NAMALWA (cell line): ENCODE measurements around the gene NBEA.

Experiments
- DNase-seq: peaks from one replicate; pipeline ENCODE4 v3.0.0-alpha.2; 2015; ENCODE audit warnings: low spot score

Gene NBEA

GRCh38 chr13:35165205-35165604 lies 223.1 kb downstream of the NBEA start:
- DNase-seq = no peak

DNA sequence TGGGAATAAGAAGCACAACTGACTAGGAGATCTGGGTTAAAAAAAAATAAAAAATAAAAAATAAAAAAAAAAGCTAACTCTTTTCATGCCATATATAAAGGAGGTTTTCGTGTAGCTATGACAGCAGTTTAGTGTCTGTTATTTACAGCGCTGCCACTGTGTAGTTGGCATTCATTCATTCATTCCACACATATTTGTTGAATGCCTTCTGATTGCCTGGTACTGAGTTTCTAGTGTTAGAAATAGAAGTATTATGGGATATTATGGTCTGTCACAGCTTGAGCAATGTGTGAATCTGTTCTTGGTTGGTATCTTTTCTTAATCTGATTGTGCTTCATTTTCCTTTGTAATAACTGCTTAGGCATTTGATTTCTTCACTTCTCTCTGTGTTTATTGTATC lies 237.4 kb downstream of the NBEA start:
- no peak for DNase-seq

DNA sequence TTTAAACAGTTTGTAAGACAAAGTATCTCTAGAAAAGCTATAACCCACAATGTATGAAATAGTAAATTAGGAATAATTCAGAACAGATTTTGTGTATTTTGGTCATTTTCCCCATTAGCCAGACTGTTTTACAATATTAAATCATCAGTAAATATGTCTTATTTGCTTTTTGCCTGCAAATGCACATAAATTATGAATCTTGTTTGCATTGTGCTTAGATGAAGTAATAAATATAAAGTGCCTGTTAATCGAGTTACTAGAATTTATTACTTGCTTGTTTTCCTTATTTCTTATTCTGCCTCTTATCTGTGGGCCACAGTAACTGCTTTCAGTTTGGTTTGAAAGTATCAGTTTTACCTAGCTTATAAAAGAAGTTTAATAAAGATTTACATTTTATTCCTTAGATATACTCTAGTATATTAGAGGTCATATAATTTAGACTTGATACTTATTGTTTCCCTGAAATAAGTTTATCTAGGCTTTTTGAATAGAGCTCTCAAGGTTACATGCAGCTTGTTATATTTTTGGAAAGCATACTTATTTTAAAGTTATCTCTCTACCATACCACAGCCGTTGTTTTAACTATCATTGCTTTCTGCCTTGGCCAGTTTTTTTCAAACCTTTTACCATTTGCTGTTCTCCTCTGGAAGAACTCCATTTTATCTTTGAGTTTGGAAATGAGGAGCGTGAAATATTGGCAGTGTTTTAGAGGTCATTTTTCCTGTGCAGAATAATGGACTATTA lies 238.0 kb downstream of the NBEA start:
- DNase-seq = no peak

DNA sequence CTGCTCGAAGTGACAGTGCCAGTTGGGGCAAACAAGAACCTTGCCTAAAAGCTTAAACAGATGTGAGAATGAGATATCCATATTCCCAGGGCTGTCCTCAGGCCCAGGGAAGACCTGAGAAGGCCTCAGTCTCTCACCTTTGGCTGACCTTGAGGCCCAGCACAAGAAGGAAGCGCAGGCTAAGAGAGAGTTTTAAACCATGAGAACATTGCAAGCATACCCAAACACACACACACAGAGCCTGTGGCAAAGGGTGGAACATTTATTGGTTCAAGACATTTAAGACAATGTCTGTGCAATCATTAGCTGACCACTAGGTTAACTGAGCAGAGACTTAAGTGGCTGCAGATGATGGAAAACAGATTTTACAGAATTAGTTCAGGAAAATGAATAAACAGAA lies 248.2 kb downstream of the NBEA start:
- DNase-seq = no peak

DNA sequence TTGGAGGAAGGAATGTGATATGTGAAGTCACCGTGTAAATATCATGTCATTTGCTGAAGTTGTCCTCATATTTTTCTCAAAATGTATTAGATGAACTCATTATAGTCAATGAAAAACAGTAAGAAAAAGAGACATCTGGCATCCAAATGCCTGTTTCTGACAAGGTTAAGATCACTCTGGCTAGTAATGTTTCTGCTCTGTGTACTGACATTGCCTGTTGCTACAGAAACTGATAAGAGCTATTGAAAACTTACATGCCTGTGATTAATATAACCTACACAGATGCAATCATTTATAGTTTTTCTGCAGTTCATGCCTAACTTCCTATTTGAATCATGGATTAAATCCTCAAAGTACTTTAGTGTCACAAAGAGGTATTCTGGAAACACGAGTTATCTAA lies 249.8 kb downstream of the NBEA start:
- DNase-seq = no peak

GRCh38 chr13:35198613-35199200 lies 256.6 kb downstream of the NBEA start:
- DNase-seq = no peak

GRCh38 chr13:35208587-35208986 lies 266.5 kb downstream of the NBEA start:
- DNase-seq = no peak

GRCh38 chr13:35210261-35210660 lies 268.2 kb downstream of the NBEA start:
- peak; percentile 2 for DNase-seq

GRCh38 chr13:35211949-35212348 lies 269.9 kb downstream of the NBEA start:
- no peak for DNase-seq

DNA sequence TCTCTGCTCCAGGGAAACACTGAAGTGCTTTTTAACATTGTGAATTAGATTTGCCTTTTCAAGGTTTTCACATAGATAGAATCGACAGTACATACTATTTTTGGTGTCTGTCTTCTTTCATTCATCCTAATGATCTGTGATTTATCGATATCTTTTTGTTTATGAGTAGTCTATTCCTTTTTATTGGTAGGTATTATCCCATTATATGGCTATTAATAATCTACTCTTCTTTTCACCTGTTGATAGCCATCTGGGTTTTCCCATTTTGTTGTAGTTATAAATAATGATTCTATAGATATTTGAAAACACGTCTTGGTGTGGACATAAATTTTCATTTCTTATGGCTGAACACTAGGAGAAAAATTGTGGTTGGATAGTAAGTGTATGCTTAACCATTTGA lies 271.8 kb downstream of the NBEA start:
- no peak for DNase-seq

- DNase-seq = no peak
These were observed 274.1 kb downstream of the NBEA start for GRCh38 chr13:35216131-35216530.

- DNase-seq = no peak
These were observed 277.0 kb downstream of the NBEA start for GRCh38 chr13:35219021-35219420.

DNA sequence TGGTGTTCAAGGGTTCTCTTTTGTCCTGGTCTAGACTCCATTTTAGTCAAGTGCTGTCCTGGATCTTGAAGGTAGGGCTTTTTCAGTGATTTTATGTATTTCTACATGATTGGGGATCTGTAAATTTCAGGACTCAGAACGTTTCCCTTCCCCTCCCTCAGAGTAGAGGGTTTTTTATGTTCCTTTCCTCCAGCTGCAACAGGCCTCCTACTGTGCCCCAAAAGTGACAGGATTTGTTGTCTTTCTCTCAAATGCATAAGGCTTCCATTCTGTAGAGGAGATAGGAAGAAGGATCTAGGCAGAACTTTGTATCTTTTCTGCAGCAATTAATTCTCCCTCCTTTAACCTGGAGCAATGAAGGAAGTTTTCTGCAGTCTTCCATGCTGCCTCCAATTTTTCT lies 283.1 kb downstream of the NBEA start:
- no peak for DNase-seq

- DNase-seq = no peak
These were observed 283.5 kb downstream of the NBEA start for GRCh38 chr13:35225582-35225981.

- no peak for DNase-seq
These were observed 286.5 kb downstream of the NBEA start for GRCh38 chr13:35228536-35228935.

GRCh38 chr13:35231426-35231825 lies 289.4 kb downstream of the NBEA start:
- DNase-seq = no peak

DNA sequence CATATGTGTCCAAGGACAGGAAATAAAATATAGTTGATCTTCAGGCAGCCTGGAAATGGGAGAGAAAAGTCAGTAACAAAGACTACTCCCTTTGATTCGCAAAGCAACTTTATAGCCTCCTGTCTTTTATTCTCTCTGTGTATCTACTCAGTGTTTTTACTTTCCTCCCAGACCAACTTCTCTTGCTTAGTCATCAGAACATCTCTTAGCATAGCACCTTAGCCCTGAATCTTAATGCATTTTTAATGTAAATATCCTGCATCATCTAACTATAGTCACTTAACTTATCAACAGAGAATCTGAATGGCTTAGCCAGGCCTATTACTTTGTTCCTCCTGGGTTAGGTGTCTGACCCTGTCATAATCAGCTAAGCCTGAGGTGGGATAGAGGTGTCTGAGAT lies 296.2 kb downstream of the NBEA start:
- no peak for DNase-seq

GRCh38 chr13:35252536-35253205 lies 310.6 kb downstream of the NBEA start:
- DNase-seq = peak; percentile 49

- DNase-seq = no peak
These were observed 313.2 kb downstream of the NBEA start for GRCh38 chr13:35255241-35255640.

DNA sequence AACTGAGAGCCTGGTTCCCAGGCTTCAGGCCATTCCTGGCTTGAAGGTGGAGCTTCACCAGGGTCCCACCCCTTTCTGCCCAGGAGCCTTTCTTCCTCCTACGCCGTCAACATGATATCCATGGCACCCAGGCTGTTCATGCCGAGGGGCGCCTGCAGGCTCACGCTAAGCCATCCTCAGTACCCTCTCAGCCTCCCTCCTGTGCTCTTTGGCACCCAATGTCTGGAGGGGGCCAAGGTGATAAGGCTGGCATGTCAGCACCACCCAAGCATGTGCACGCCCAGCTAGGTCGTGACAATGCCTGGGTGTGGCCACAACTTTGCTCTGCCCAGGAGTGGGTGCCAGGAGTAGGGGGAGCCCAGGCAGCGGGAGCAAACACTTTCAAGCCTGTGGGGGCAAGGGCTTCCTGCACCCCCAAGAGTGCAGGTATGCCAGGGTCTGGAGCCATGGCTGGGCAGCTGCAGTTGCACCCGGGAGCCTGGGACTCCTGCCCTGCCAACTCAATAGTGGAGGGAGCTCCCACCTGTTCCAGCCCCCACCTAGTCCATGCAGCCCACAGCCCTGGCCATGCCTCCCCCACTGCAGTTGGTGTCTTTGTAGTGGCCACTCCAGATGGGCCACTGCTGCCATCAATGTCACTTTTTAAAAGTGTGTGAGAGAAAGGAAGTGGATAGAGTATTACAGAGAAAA lies 314.5 kb downstream of the NBEA start:
- DNase-seq = no peak

GRCh38 chr13:35260316-35260715 lies 318.2 kb downstream of the NBEA start:
- DNase-seq = no peak

- DNase-seq = no peak
These were observed 324.3 kb downstream of the NBEA start for GRCh38 chr13:35266412-35266811.

DNA sequence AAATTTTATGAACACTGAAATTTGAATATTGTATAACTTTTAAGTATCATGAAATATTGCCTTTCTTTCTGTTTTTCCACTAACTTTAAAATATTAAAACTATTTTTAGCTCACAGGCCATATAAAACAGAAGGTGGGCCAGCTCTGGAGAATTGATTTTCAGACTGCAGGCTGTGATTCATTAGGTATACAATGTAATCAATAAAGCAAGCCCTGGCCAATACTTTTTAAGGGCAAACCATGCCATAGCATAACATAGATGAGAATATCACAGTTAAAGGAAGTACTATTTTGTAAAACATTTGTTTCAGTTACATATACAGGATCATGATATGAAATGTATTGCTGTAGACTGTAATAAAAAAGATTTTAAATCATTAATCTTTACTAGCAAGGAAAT lies 336.8 kb downstream of the NBEA start:
- DNase-seq = no peak
